HCT116 (cell line): ENCODE data around the gene DQX1. TPM values are rescaled to one million over a fixed set of nuclear protein-coding genes. Genes with fewer than 3 reads are reported as not detected.

ENCODE experiments used
- ATAC-seq: fragments of 200-7000 bp; cut with Tn5 transposase; 2 replicates; pipeline ENCODE4 v1.9.1; 2020; ENCODE audit warnings: mild to moderate bottlenecking, moderate library complexity
- BruUV-seq: library from RNA; stranded (reverse); fragments of 400-500 nt; replicated peaks from 2 replicates; lab custom pipeline; 2021; lab: Mats Ljungman, UMichigan
- CTCF ChIA-PET: fragments of 300-600 bp; sonication (Branson Sonifier 250); formaldehyde crosslinking; loops from one replicate; lab custom pipeline; 2021; ENCODE audit warnings: antibody characterized with exemption; lab: Charles Lee
- POLR2A ChIA-PET: fragments of 300-600, 350-600 bp; sonication (Branson Sonifier 250); formaldehyde crosslinking; loops from one replicate; lab custom pipeline; 2021; ENCODE audit warnings: antibody characterized with exemption; lab: Charles Lee
- RAD21 ChIA-PET, 2 experiments: fragments of 300-600 bp; sonication (Branson Sonifier 250); formaldehyde crosslinking; loops; one replicate each; lab custom pipeline; 2023; ENCODE audit warnings: low total read pairs in 2 of 2; ENCODE audit not compliant: uncharacterized antibody in 2 of 2, unreplicated experiment in 2 of 2, low non-redundant PET in 1 of 2; lab: Charles Lee
- DNase-seq: peaks from one replicate; pipeline ENCODE4 v3.0.0-alpha.2; 2010; ENCODE audit warnings: low read depth, low spot score
- H2AFZ ChIP-seq: fragments of 200-600 bp; shearing (Covaris generic), sonication (generic); 2 replicates; pipeline ENCODE4 v1.6.1; 2017; ENCODE audit warnings: low read depth, mixed run types, mixed read lengths, antibody characterized with exemption, low read length; ENCODE audit not compliant: poor library complexity, severe bottlenecking
- H3K27ac ChIP-seq: 2 replicates; pipeline ENCODE4 v1.5.1; 2012; ENCODE audit warnings: low read depth, low read length
- H3K27me3 ChIP-seq: fragments of 200-600 bp; sonication (generic); 2 replicates; pipeline ENCODE4 v1.6.1; 2016; ENCODE audit warnings: mixed run types, low read length, mixed read lengths; ENCODE audit not compliant: insufficient read depth
- H3K36me3 ChIP-seq, 2 experiments: fragments of 200-500 bp in 1 of 2; fragments of 200-600 bp in 1 of 2; sonication (Bioruptor generic) in 1 of 2; sonication (generic) in 1 of 2; 2 replicates each; pipeline versions ENCODE4 v1.5.1 to v1.6.1; 2014 to 2016; ENCODE audit warnings: low read length in 2 of 2, inconsistent platforms in 1 of 2, mixed read lengths in 1 of 2, mixed run types in 1 of 2; ENCODE audit not compliant: insufficient read depth in 2 of 2, control insufficient read depth in 1 of 2
- H3K4me1 ChIP-seq, 2 experiments: fragments of 200-600 bp in 1 of 2; sonication (generic) in 1 of 2; 2 replicates each; pipeline versions ENCODE4 v1.5.1 to v1.6.1; 2012 to 2017; ENCODE audit warnings: low read length in 2 of 2, inconsistent platforms in 1 of 2, mild to moderate bottlenecking in 1 of 2, mixed read lengths in 1 of 2, mixed run types in 1 of 2, moderate library complexity in 1 of 2; ENCODE audit not compliant: insufficient read depth in 2 of 2, control insufficient read depth in 1 of 2
- H3K4me2 ChIP-seq: fragments of 200-600 bp; sonication (generic); 2 replicates; pipeline ENCODE4 v1.6.1; 2017; ENCODE audit warnings: mixed run types, low read length, mixed read lengths
- H3K4me3 ChIP-seq, 2 experiments: fragments of 200-600 bp in 1 of 2; sonication (generic) in 1 of 2; replicated peaks in 1 of 2; 2 replicates each; pipeline ENCODE4 v1.5.1; 2011 to 2016; ENCODE audit warnings: low read length in 2 of 2, control low read depth in 1 of 2, low read depth in 1 of 2, mild to moderate bottlenecking in 1 of 2, mixed read lengths in 1 of 2, mixed run types in 1 of 2
- H3K79me2 ChIP-seq: fragments of 200-600 bp; sonication (generic); 2 replicates; pipeline ENCODE4 v1.6.1; 2017; ENCODE audit warnings: mild to moderate bottlenecking, mixed run types, low read length, moderate library complexity, mixed read lengths; ENCODE audit not compliant: insufficient read depth
- H3K9ac ChIP-seq: fragments of 200-600 bp; sonication (generic); 2 replicates; pipeline ENCODE4 v1.6.1; 2016; ENCODE audit warnings: low read length, mixed read lengths
- H3K9me2 ChIP-seq: fragments of 200-600 bp; sonication (generic), shearing (Covaris generic); 2 replicates; pipeline ENCODE4 v1.6.1; 2017; ENCODE audit warnings: mixed run types, mild to moderate bottlenecking, moderate library complexity; ENCODE audit not compliant: insufficient read depth
- H3K9me3 ChIP-seq, 2 experiments: fragments of 200-500 bp in 1 of 2; fragments of 200-600 bp in 1 of 2; sonication (Bioruptor generic) in 1 of 2; sonication (generic) in 1 of 2; 2 replicates each; pipeline ENCODE4 v1.6.1; 2014 to 2017; ENCODE audit warnings: low read length in 2 of 2, mixed read lengths in 2 of 2, inconsistent platforms in 1 of 2, low read depth in 1 of 2, mild to moderate bottlenecking in 1 of 2, mixed run types in 1 of 2, moderate library complexity in 1 of 2; ENCODE audit not compliant: control insufficient read depth in 1 of 2, insufficient read depth in 1 of 2
- H4K20me1 ChIP-seq: fragments of 200-600 bp; sonication (generic), shearing (Covaris generic); 2 replicates; pipeline ENCODE4 v1.6.1; 2017; ENCODE audit warnings: mixed run types, mild to moderate bottlenecking, moderate library complexity; ENCODE audit not compliant: insufficient read depth
- EZH2phosphoT487 ChIP-seq: fragments of 200-600 bp; IDR thresholded peaks from 2 replicates; pipeline ENCODE4 v1.6.1; 2018; ENCODE audit warnings: antibody characterized with exemption, borderline replicate concordance
- POLR2AphosphoS5 ChIP-seq: IDR thresholded peaks from 2 replicates; pipeline ENCODE4 v1.6.1; 2011; ENCODE audit warnings: mild to moderate bottlenecking, low read depth, low read length, moderate library complexity
- SIN3A ChIP-seq: IDR thresholded peaks from 2 replicates; pipeline ENCODE4 v1.6.1; 2012; ENCODE audit warnings: low read depth
- ZFX ChIP-seq: fragments of 450-650 bp; IDR thresholded peaks from 2 replicates; pipeline ENCODE4 v1.6.1; 2017
- intact Hi-C: fragments of 100-400 bp; cut with micrococcal nuclease; formaldehyde crosslinking; loops from 2 replicates; pipeline ENCODE4 v1.10.0; 2022
- total RNA-seq: library from RNA; stranded (reverse); gene quantifications from one replicate; pipeline ENCODE4 v1.2.1, GENCODE V29; 2021; ENCODE audit not compliant: unreplicated experiment

Gene DQX1
- total RNA-seq, 1 experiment from 2014 or later = 0.98 TPM

DNA sequence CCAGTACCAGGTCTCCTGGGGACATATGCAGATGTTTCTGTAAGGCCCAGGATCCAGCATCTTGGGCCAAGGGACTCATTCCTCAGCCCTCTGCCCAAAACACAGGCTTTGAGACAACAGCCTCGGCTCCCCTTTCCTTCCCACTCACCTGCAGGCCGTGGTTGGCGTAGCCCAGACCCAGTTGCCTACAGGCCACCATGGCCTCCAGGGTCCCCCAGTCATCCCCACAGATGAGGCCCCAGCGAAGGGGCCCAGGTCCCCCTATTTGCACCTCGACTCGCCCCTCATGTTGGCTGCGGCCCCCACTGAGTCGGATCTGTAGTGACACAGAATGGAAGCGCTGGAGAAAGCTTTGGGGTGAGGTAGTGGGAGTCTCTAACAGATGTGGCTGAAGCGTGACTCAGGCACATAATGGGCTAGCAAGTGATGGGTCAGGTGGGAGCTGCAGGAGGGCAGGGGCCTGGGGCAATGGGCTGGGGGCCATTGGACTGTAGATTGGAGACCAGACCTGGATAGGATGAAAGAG is 9.5 kb upstream of the DQX1 start:
- no peak for TF ChIP-seq SIN3A
- TF ChIP-seq EZH2phosphoT487 = no peak
- no peak for TF ChIP-seq ZFX
- peaks cover 4% of the 10 kb centered on the region; the same call in 1 of the 2 replicates for H3K79me2 ChIP-seq
- CTCF ChIA-PET = no interaction called here
- H3K9me2 ChIP-seq = no peaks in the 10 kb centered on the region
- BruUV-seq = no TSS peak
- H3K36me3 ChIP-seq = no peaks in the 10 kb centered on the region; a peak in 1 of 4 replicates
- POLR2A ChIA-PET = no interaction called here
- H3K27ac ChIP-seq = no peak overlapping the region
- no peaks in the 10 kb centered on the region for H3K27me3 ChIP-seq
- intact Hi-C loops = no loop called here
- no peak overlapping the region for H2AFZ ChIP-seq
- RAD21 ChIA-PET = no interaction called here
- no peak overlapping the region for H3K9ac ChIP-seq
- no peaks in the 10 kb centered on the region for H4K20me1 ChIP-seq
- DNase-seq (no peak), ATAC-seq (no peak)
- no peak overlapping the region for H3K4me3 ChIP-seq
- peaks cover 6 to 10% of the 10 kb centered on the region in 2 experiments for H3K4me1 ChIP-seq
- no peak overlapping the region for H3K4me2 ChIP-seq
- no peaks in the 10 kb centered on the region for H3K9me3 ChIP-seq

DNA sequence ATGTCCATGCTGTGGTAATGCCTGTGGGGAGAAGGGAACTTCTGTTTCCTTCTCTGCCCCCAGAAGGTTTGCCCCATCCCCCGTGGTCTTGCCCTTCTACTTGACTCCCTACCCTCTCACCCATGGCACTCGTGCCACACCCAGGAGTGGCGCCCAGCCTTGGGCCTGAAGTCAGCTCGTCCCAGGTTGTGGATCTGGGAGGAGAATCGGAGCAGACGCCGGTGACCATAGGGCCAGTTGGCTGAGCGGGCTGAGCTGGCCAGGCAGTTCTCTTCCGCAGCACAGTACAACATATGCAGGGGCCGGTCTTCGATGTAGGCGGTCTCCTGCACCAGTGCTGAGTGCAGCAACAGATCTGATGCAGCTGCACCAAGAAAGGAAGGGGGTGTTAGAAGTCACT is 8.4 kb upstream of the DQX1 start:
- Histone ChIP-seq H3K79me2 (peaks cover 12% of the 10 kb centered on the region), H3K27me3 (no peaks in the 10 kb centered on the region), H3K36me3 (no peaks in the 10 kb centered on the region; a peak in 1 of 4 replicates), H2AFZ (no peak overlapping the region), H3K4me2 (no peak overlapping the region), H3K9ac (no peak overlapping the region), H3K4me1 (peaks cover 6 to 11% of the 10 kb centered on the region in 2 experiments), H3K27ac (no peak overlapping the region), H4K20me1 (no peaks in the 10 kb centered on the region), H3K4me3 (no peak overlapping the region), H3K9me2 (no peaks in the 10 kb centered on the region), H3K9me3 (no peaks in the 10 kb centered on the region)
- no TSS peak for BruUV-seq
- no peak for ATAC-seq
- 0 out of 2 replicates have a peak, but pooled peaks have one; percentile 13 for TF ChIP-seq POLR2AphosphoS5
- no peak for TF ChIP-seq SIN3A
- ChIA-PET POLR2A (no interaction called here), RAD21 (no interaction called here), CTCF (no interaction called here)
- DNase-seq = no peak
- intact Hi-C loops = loop anchor here (5.0 kb wide), 1 partner anchor 282 kb away; no protein-coding TSS in a partner anchor
